GM18873 (cell line): ENCODE data around the gene OSBPL10.

Source experiments
- ATAC-seq: cut with Tn5 transposase; IDR thresholded peaks from one replicate; pipeline ENCODE4 v1.9.1; 2021; ENCODE audit warnings: mild to moderate bottlenecking, moderate library complexity, moderate number of reproducible peaks; ENCODE audit not compliant: unreplicated experiment, low FRiP score

OSBPL10 gene

GRCh38 chr3:31959951-31960792 is 20.9 kb downstream of the OSBPL10 start:
- ATAC-seq = peak; percentile 27

DNA sequence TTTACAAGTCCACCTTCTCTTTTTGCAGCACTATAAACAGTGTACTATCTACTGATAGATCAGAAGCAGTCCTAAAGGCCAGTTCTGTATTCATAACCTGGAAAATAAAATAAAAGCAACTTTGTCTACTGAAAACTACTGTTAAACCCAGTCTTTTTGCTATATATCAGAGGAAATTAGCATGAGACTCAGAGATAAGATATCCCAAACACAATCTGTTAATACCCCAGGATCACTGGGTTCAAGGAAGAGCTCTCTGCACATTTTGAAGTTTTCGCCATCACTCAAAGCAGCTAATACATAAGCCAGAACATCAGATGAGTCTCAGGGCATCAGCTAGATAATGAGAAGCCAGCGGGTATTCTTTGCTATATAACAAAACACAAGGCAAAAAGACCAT is 21.8 kb downstream of the OSBPL10 start:
- no peak for ATAC-seq

- no peak for ATAC-seq
Measured at GRCh38 chr3:31958701-31959152, 22.3 kb downstream of the OSBPL10 start.

DNA sequence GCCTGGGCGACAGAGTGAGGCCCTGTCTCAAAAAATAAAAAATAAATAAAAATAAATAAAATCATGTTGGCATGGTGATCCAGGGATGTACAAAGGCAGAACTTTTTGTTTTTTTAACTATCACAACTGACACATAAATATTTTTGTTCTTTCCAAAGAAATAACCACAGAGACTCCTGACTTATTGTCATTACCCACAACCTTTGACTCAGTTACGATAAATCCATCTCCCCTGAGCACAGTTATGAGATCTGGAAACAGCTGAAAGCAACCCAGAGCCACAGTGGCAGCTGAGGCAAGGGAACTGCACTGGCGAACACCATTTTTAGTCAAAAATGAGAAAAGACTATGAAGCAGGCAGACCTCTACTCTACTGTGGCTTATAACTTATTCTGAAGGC is 24.0 kb downstream of the OSBPL10 start:
- ATAC-seq = no peak

- ATAC-seq = no peak
Measured at GRCh38 chr3:31955581-31955980, 25.5 kb downstream of the OSBPL10 start.

GRCh38 chr3:31953636-31954035 is 27.4 kb downstream of the OSBPL10 start:
- ATAC-seq = no peak

DNA sequence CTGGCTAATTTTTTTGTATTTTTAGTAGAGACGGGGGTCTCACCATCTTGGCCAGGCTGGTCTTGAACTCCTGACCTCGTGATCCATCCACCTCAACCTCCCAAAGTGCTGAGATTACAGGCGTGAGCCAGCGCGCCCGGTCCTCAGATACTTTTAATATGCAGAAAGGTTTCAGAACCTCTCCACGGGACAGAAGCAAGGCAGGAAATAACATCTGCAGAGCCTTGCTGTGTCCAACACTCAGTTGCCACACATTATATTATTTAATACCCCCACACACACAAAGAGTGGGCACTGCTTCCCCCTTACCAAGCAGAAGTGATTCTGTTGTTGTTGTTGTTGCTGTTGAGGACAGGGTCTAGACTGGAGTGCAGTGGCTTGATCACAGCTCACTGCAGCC is 28.0 kb downstream of the OSBPL10 start:
- ATAC-seq = no peak

DNA sequence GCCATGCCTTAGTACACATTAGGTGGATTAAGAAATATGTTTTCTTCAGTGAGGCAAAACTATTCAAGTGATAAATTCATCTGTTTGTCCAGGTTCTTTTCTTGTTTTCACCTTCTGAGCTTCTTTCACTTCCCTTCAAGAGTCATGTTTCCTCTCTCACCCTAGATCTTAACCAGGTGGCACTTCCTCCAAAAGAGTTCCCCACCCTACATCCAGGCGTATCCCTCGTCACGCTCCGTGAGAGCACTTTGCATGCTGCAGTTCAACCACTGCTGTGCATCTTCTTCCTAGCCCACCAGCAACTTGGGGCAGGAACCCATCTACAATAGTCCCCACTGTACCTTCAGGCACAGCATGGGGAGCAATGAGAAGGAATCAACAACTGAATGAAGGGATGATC is 28.9 kb downstream of the OSBPL10 start:
- peak; percentile 73 for ATAC-seq

DNA sequence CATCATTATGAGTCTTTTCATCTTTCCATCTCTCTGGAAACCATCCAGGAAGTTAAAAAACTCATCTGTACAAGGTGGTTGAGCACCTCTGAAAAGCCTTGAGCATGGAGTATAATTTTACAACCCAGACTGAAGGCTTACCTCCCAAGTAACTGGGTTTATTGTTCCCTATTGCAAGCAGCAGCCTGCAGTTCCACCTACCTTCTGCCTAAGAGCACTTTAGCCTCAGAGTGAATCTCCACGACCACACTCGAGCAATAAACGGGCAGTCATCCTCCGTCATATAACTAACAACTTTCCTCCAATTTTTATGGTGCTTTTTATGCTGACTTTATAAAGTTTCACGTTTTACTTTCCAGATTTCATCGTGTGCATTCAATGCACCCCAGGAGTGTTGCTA is 32.8 kb downstream of the OSBPL10 start:
- ATAC-seq = no peak

GRCh38 chr3:31947671-31948091 is 33.4 kb downstream of the OSBPL10 start:
- no peak for ATAC-seq

GRCh38 chr3:31947162-31947561 is 33.9 kb downstream of the OSBPL10 start:
- no peak for ATAC-seq

DNA sequence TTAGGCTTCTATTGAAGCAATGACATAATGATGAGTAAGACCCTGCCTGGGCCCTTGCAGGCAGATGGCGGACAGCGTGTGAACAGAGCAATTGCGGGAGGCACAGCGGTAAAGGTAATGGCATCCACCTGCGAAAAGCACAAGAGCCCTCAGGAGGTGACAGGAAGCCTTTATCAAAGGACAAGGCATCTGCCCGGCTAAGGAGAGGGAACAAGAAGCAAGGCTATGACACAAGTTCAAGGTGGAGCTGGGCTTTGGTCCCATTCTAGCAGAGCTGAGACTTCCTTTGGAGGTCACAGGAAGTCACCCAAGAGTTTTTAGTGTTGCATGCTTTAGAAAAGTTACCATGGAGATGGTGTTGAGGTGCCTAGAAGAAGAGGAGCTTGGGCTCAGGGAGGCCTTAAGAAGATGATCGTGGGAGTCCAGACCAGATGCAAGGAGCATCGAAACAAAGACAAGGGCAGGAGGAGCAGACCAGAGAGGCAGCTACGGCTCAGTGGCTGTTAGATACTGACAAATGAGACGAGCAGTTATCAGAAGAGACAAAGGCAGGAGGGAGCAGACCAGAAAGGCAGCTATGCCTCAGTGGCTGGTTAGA is 34.5 kb downstream of the OSBPL10 start:
- ATAC-seq = no peak

GRCh38 chr3:31945738-31946052 is 35.4 kb downstream of the OSBPL10 start:
- no peak for ATAC-seq

- no peak for ATAC-seq
Measured at GRCh38 chr3:31943041-31943440, 38.0 kb downstream of the OSBPL10 start.

- ATAC-seq = no peak
Measured at GRCh38 chr3:31942446-31942845, 38.6 kb downstream of the OSBPL10 start.

- ATAC-seq = no peak
Measured at GRCh38 chr3:31937225-31937624, 43.8 kb downstream of the OSBPL10 start.

DNA sequence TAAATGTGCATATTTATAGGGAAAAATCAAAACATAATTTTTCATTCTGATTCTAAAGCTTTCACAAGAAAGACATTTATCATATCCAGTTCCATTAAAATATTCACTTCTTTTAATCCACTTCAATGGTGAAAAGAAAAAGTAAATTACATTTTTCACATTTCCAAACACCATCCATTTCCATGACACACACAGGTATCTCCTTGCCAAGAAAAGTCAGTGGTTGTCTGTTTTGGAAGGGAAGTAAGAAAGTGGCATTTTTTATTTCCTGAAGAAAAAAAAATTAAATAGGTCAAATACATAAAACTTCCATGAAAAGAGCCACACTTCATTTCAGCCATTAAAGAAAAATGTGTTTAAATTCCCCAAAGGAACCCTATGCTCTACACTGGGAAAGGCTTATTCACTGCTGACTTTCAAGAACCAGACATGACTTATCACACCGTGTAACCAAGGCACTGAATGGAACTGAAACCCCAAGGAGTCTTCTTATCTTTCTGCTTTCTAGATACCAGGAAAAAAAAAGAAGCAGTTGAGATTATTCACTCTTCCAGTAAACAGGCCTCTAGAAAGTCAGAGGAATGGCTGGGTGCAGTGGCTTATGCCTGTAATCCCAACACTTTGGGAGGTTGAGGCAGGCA is 44.5 kb downstream of the OSBPL10 start:
- no peak for ATAC-seq

GRCh38 chr3:31934866-31935265 is 46.2 kb downstream of the OSBPL10 start:
- no peak for ATAC-seq

GRCh38 chr3:31934018-31934417 is 47.0 kb downstream of the OSBPL10 start:
- ATAC-seq = no peak

GRCh38 chr3:31932990-31933389 is 48.1 kb downstream of the OSBPL10 start:
- no peak for ATAC-seq

- ATAC-seq = no peak
Measured at GRCh38 chr3:31929826-31930502, 51.1 kb downstream of the OSBPL10 start.
